Lung microvascular endothelial cell (primary cell): ENCODE measurements around the gene FIG4. TPM values are rescaled to one million over a fixed set of nuclear protein-coding genes. Genes with fewer than 3 reads are reported as not detected.
"Not testable (repeated sequence)": the region's sequence is repeated elsewhere in the genome, so short reads cannot be mapped to it uniquely, and the experiment has no call there.

Source experiments
- DNase-seq, 2 donors: peaks; one replicate each; pipeline versions ENCODE4 v3.0.0 to v3.0.0-alpha.2; 2010; ENCODE audit warnings: low read depth in 2 of 2
- total RNA-seq: library from RNA; depleted of rRNA; stranded (reverse); fragments of >200 nt; gene quantifications from 2 replicates; pipeline ENCODE4 v1.2.1, GENCODE V29; 2014

The FIG4 gene
- total RNA-seq, 1 donor from 2014 or later = 12.7 TPM

- DNase-seq = no peak
Observed at GRCh38 chr6:109852713-109853112, 161.6 kb downstream of the FIG4 start.

GRCh38 chr6:109853426-109853825, 162.3 kb downstream of the FIG4 start:
- no peak for DNase-seq

GRCh38 chr6:109853951-109854350, 162.9 kb downstream of the FIG4 start:
- DNase-seq = no peak

GRCh38 chr6:109854541-109855308, 163.6 kb downstream of the FIG4 start:
- no peak for DNase-seq

- DNase-seq = not testable (repeated sequence)
Observed at GRCh38 chr6:109855476-109856040, 164.5 kb downstream of the FIG4 start.

GRCh38 chr6:109861946-109862345, 170.8 kb downstream of the FIG4 start:
- DNase-seq = no peak

GRCh38 chr6:109864050-109864449, 173.0 kb downstream of the FIG4 start:
- DNase-seq = no peak

GRCh38 chr6:109865968-109866367, 174.9 kb downstream of the FIG4 start:
- no peak for DNase-seq

- no peak for DNase-seq
Observed at GRCh38 chr6:109867009-109867969, 176.2 kb downstream of the FIG4 start.

GRCh38 chr6:109867970-109868358, 176.9 kb downstream of the FIG4 start:
- DNase-seq = no peak

GRCh38 chr6:109869398-109870088, 178.4 kb downstream of the FIG4 start:
- DNase-seq = not testable (repeated sequence)

- no peak for DNase-seq
Observed at GRCh38 chr6:109870089-109870410, 179.0 kb downstream of the FIG4 start.

- DNase-seq = no peak
Observed at GRCh38 chr6:109872549-109872948, 181.5 kb downstream of the FIG4 start.

- DNase-seq = no peak
Observed at GRCh38 chr6:109872968-109873545, 182.0 kb downstream of the FIG4 start.

GRCh38 chr6:109874086-109874485, 183.0 kb downstream of the FIG4 start:
- no peak for DNase-seq

- no peak for DNase-seq
Observed at GRCh38 chr6:109874621-109875020, 183.5 kb downstream of the FIG4 start.

Other genes starting within 250 kb of the FIG4 start
- gene MICAL1, start 235.5 kb upstream of the FIG4 start, total RNA-seq = 12.5 and 15.9 TPM in 2 replicates
- 3.1 and 4.4 TPM in 2 replicates for gene ZBTB24, start 208.1 kb upstream of the FIG4 start, total RNA-seq
- gene AK9, start 94 bp upstream of the FIG4 start, total RNA-seq = 3.1 and 4.2 TPM in 2 replicates